Neuron (in vitro differentiated cells): ENCODE measurements around the gene MEF2D.
A peak's percentile ranks its signal among the peaks of the same experiment; 100 is the strongest.

Source experiments
- H2AFZ ChIP-seq: one replicate; pipeline ENCODE4 v1.6.1; 2013; ENCODE audit warnings: low read depth, mild to moderate bottlenecking, inconsistent platforms, low read length, moderate library complexity
- H3K27me3 ChIP-seq: one replicate; pipeline ENCODE4 v1.6.1; 2013; ENCODE audit warnings: low read length; ENCODE audit not compliant: insufficient read depth
- H3K36me3 ChIP-seq: one replicate; pipeline ENCODE4 v1.6.1; 2013; ENCODE audit warnings: low read length; ENCODE audit not compliant: insufficient read depth
- H3K4me1 ChIP-seq: one replicate; pipeline ENCODE4 v1.6.1; 2013; ENCODE audit warnings: low read length; ENCODE audit not compliant: insufficient read depth
- H3K4me3 ChIP-seq: 2 replicates; pipeline ENCODE4 v1.5.1; 2013; ENCODE audit warnings: mild to moderate bottlenecking, low read length, moderate library complexity
- H3K9me3 ChIP-seq: one replicate; pipeline ENCODE4 v1.6.1; 2013; ENCODE audit warnings: low read length

Gene MEF2D

GRCh38 chr1:156433032-156433431 is 67.5 kb downstream of the MEF2D start:
- H3K4me1 ChIP-seq, result peaks cover 47% of the 10 kb centered on the region
- peaks cover 88% of the 10 kb centered on the region for H3K27me3 ChIP-seq
- H3K9me3 ChIP-seq, result no peaks in the 10 kb centered on the region
- H3K4me3 ChIP-seq, result no peak overlapping the region
- no peak overlapping the region for H2AFZ ChIP-seq
- H3K36me3 ChIP-seq, result no peaks in the 10 kb centered on the region

DNA sequence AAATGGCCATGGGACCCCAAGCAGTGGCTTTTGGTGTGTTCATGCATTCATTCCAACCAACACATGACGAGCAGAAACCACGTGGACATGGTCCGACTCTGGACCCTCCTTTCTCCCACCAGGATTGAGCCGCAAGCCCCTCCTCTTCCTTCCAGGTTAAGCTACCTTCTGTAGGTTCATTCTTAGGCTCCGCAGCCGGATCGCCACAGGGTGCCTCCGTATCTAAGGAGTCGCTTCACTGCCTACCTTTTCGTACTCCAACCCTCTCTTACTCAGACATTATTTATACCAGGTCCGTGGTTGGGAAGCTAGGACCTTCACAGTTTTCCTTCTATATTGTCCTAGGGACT is 67.9 kb downstream of the MEF2D start:
- Histone ChIP-seq H3K4me3 (no peak overlapping the region), H3K36me3 (no peaks in the 10 kb centered on the region), H2AFZ (no peak overlapping the region), H3K27me3 (peaks cover 88% of the 10 kb centered on the region), H3K9me3 (no peaks in the 10 kb centered on the region), H3K4me1 (peaks cover 47% of the 10 kb centered on the region)

GRCh38 chr1:156431769-156432668 is 68.6 kb downstream of the MEF2D start:
- Histone ChIP-seq H2AFZ (no peak overlapping the region), H3K9me3 (no peaks in the 10 kb centered on the region), H3K4me3 (no peak overlapping the region), H3K4me1 (peaks cover 47% of the 10 kb centered on the region), H3K27me3 (peaks cover 87% of the 10 kb centered on the region), H3K36me3 (no peaks in the 10 kb centered on the region)

DNA sequence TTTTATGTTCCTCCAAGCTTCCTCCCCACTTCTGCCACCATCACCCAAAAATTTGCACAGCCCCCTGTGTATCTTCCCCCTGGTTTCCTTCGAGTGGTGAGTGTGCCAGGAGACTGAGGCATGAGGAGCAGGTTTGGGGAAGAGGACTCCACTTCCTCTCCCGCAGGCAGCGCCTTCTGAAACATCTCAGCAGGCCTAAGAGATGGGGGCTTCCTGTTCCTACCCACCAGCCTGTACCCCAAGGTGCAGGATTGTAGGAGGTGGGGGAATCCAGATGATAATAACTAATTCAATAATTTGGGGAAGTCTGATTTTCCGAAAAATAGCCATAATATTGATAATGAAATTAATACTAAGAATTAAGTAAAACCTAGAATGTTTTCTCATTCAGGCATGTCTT is 69.2 kb downstream of the MEF2D start:
- no peaks in the 10 kb centered on the region for H3K36me3 ChIP-seq
- peaks cover under 1% of the 10 kb centered on the region for H3K9me3 ChIP-seq
- peak overlapping the region; percentile 1 for H3K4me3 ChIP-seq
- peaks cover 86% of the 10 kb centered on the region for H3K27me3 ChIP-seq
- H2AFZ ChIP-seq, result no peak overlapping the region
- H3K4me1 ChIP-seq, result peaks cover 43% of the 10 kb centered on the region

- Histone ChIP-seq H3K27me3 (peaks cover 86% of the 10 kb centered on the region), H2AFZ (no peak overlapping the region), H3K4me1 (peaks cover 41% of the 10 kb centered on the region), H3K4me3 (peak overlapping the region; percentile 1), H3K9me3 (peaks cover 5% of the 10 kb centered on the region), H3K36me3 (no peaks in the 10 kb centered on the region)
Measured at GRCh38 chr1:156430866-156431265, 69.7 kb downstream of the MEF2D start.

DNA sequence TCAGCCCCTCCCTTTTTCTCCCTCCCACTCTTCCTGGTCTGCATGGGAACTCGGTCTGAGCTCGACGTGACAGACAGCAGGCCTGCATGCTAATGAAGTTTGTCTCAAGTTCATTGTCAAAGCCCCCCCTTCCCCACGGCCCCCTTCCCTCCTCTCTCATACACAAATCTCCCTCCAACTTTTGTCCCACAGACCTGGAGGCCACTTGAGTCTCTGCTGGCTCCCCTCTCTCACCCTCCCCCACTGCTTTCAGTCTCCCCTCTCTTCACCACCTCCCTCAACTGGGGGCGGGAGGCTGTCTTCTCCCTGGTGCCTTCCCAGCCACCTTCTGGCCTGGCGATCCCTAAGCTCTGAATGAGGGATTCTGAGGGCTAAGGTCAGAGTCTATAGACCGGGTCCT is 70.3 kb downstream of the MEF2D start:
- Histone ChIP-seq H3K27me3 (peaks cover 83% of the 10 kb centered on the region), H3K4me1 (peaks cover 39% of the 10 kb centered on the region), H3K9me3 (peaks cover 6% of the 10 kb centered on the region), H3K4me3 (no peak overlapping the region), H3K36me3 (no peaks in the 10 kb centered on the region), H2AFZ (no peak overlapping the region)

DNA sequence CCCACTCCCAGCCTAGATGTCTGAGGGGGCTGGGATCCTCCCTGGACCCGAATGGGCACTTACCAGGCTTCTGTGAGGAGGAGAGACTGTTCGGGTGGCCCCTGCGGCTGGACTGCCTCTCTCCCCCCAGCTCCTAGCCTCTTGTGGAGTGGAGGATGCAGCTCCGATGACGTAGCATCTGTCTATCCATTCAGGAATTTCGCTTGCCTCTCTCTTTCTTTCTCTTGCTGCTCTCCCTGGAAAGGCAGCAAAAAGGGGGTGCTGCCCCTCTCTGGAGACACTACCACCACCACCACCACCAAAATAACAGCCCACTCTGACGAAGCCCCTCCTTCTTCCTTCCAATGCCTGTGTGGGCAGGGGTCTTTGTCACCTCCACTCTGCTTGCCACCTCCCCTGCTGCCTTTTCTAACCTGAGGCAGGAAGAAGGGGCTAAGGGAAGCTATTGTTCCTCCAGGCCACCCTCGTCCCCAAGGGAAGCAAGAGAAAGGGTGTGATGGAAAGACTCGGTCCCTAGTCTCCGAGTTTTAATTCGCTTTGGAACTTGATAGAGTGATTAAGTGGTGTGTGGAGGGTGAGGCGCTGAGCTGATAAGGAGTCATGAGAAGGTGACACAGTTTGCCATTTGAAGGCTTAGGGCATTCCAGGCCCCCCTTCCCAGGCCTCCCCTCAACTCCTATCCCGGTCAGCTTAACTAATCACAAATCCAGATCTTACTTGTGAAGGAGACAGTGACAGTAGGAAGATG is 71.1 kb downstream of the MEF2D start:
- H2AFZ ChIP-seq, result no peak overlapping the region
- H3K27me3 ChIP-seq, result peaks cover 83% of the 10 kb centered on the region
- peak overlapping the region; percentile 35 for H3K4me3 ChIP-seq

DNA sequence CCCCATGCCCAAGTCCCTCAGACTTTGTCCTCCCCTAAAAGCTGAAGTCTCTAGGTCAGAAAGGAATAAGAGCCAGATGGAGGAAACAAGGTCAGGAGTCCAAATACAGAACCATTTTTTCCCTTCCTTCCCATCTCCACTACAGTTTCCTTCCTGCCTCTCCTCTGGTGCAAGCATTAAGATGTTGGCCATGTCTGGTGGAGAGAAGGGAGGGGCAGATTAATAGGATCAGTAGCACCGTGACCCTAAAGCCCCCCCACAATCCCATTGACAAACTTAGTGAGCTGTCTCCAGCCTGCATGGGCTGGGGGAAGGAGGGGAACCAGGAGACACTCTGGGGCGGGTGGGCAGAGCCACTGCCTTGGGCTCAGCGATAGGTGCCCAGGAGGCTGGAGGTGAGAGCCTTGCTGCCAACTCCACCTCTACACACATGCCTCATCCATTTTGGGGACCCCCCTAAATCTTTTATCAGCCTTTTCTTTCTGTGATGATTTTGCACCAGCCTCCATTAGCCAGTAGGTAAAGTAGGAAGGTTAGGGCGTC is 71.8 kb downstream of the MEF2D start:
- peaks cover 83% of the 10 kb centered on the region for H3K27me3 ChIP-seq
- H3K4me1 ChIP-seq, result peaks cover 37% of the 10 kb centered on the region
- H3K9me3 ChIP-seq, result peaks cover 6% of the 10 kb centered on the region
- H3K36me3 ChIP-seq, result no peaks in the 10 kb centered on the region
- peak overlapping the region; percentile 35 for H3K4me3 ChIP-seq
- no peak overlapping the region for H2AFZ ChIP-seq

More for the DNA sequence above, 71.1 kb downstream of the MEF2D start:
- Histone ChIP-seq H3K9me3 (peaks cover 6% of the 10 kb centered on the region), H3K36me3 (no peaks in the 10 kb centered on the region), H3K4me1 (peaks cover 37% of the 10 kb centered on the region)

- Histone ChIP-seq H3K4me3 (peak overlapping the region; percentile 35), H3K36me3 (no peaks in the 10 kb centered on the region), H3K27me3 (peaks cover 83% of the 10 kb centered on the region), H3K9me3 (peaks cover 6% of the 10 kb centered on the region), H3K4me1 (peaks cover 37% of the 10 kb centered on the region), H2AFZ (no peak overlapping the region)
Measured at GRCh38 chr1:156427957-156428356, 72.6 kb downstream of the MEF2D start.

GRCh38 chr1:156425943-156426342 is 74.6 kb downstream of the MEF2D start:
- Histone ChIP-seq H3K4me3 (no peak overlapping the region), H3K27me3 (peaks cover 84% of the 10 kb centered on the region), H3K9me3 (peaks cover 8% of the 10 kb centered on the region), H2AFZ (no peak overlapping the region), H3K36me3 (no peaks in the 10 kb centered on the region), H3K4me1 (peaks cover 22% of the 10 kb centered on the region)

DNA sequence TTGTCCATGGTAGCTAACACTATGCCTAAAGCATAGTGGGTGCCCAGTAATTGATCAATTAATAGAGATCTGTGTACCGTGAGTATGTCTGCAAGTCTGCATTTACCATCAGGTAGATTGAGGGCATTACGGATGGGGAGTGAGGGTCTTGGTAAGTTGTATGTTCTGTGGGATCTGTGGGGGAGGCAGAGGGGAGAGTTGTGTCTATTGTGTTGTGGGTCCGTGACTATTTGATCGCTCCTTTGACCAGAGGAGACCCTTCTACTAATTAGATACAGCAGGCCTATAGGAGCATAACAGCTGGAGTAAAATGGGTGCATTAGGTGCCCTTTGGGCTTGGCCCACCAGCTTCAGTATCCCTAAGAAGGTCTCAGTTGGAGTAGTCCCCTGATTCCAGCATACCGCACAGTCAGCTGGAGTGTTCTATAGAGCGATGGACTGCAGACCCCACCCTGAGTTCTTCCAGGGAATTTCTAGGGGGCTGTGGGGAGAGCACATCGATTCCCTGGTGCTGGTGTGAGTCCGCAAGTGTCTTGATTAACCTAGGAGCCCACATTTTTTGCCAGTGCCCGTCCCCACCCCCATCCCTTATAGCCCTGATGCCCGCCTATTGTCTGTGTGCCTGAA is 75.7 kb downstream of the MEF2D start:
- no peak overlapping the region for H2AFZ ChIP-seq
- no peaks in the 10 kb centered on the region for H3K36me3 ChIP-seq
- peaks cover 94% of the 10 kb centered on the region for H3K27me3 ChIP-seq
- H3K9me3 ChIP-seq, result peaks cover 8% of the 10 kb centered on the region
- peaks cover 14% of the 10 kb centered on the region for H3K4me1 ChIP-seq
- no peak overlapping the region for H3K4me3 ChIP-seq

GRCh38 chr1:156423422-156424352 is 76.9 kb downstream of the MEF2D start:
- H3K4me1 ChIP-seq, result peaks cover 4% of the 10 kb centered on the region
- no peak overlapping the region for H2AFZ ChIP-seq
- no peak overlapping the region for H3K4me3 ChIP-seq
- H3K9me3 ChIP-seq, result peaks cover 8% of the 10 kb centered on the region
- H3K27me3 ChIP-seq, result peaks cover 94% of the 10 kb centered on the region
- no peaks in the 10 kb centered on the region for H3K36me3 ChIP-seq
